Measurements from ENCODE around the gene LPIN1.
A peak's percentile ranks its signal among the peaks of the same experiment; 100 is the strongest.
"Not testable (repeated sequence)": the region's sequence is repeated elsewhere in the genome, so short reads cannot be mapped to it uniquely, and the experiment has no call there.

Gene LPIN1

GRCh38 chr2:11819235-11819729, 72.8 kb downstream of the LPIN1 start:
- Histone ChIP-seq H3K9me3 (ENCODE audit: severe bottlenecking) (no peaks in the 10 kb centered on the region), H3K4me1 (ENCODE audit: insufficient read depth, poor library complexity, severe bottlenecking) (peaks cover 9% of the 10 kb centered on the region), H3K36me3 (ENCODE audit: low read depth) (peaks cover 83% of the 10 kb centered on the region), H3K27ac (ENCODE audit: poor library complexity, severe bottlenecking) (no peak overlapping the region), H3K4me3 (ENCODE audit: severe bottlenecking) (no peak overlapping the region), H3K27me3 (ENCODE audit: insufficient read depth, poor library complexity, severe bottlenecking) (no peaks in the 10 kb centered on the region)
- ATAC-seq (ENCODE audit: low read depth) (no peak), DNase-seq (ENCODE audit: low spot score) (no peak)
- no peak for TF ChIP-seq CTCF (IDR thresholded peaks at IDR 0.05; ENCODE audit: poor library complexity, severe bottlenecking)

- no peak for ATAC-seq (ENCODE audit: low read depth)
- peaks cover 17% of the 10 kb centered on the region for H3K4me1 ChIP-seq (ENCODE audit: insufficient read depth, poor library complexity, severe bottlenecking)
These were observed 74.2 kb downstream of the LPIN1 start for GRCh38 chr2:11820650-11821049.

GRCh38 chr2:11821705-11822104, 75.3 kb downstream of the LPIN1 start:
- Histone ChIP-seq H3K27ac (ENCODE audit: poor library complexity, severe bottlenecking) (no peak overlapping the region), H3K4me3 (ENCODE audit: severe bottlenecking) (no peak overlapping the region), H3K4me1 (ENCODE audit: insufficient read depth, poor library complexity, severe bottlenecking) (peaks cover 17% of the 10 kb centered on the region), H3K36me3 (ENCODE audit: low read depth) (peaks cover 84% of the 10 kb centered on the region), H3K27me3 (ENCODE audit: insufficient read depth, poor library complexity, severe bottlenecking) (no peaks in the 10 kb centered on the region), H3K9me3 (ENCODE audit: severe bottlenecking) (no peaks in the 10 kb centered on the region)
- TF ChIP-seq CTCF (IDR thresholded peaks at IDR 0.05; ENCODE audit: poor library complexity, severe bottlenecking), result no peak
- no peak for DNase-seq (ENCODE audit: low spot score)
- no peak for ATAC-seq (ENCODE audit: low read depth)

More at GRCh38 chr2:11820650-11821049, 74.2 kb downstream of the LPIN1 start:
- Histone ChIP-seq H3K4me3 (ENCODE audit: severe bottlenecking) (no peak overlapping the region), H3K9me3 (ENCODE audit: severe bottlenecking) (no peaks in the 10 kb centered on the region), H3K27me3 (ENCODE audit: insufficient read depth, poor library complexity, severe bottlenecking) (no peaks in the 10 kb centered on the region), H3K36me3 (ENCODE audit: low read depth) (peaks cover 86% of the 10 kb centered on the region), H3K27ac (ENCODE audit: poor library complexity, severe bottlenecking) (no peak overlapping the region)
- no peak for DNase-seq (ENCODE audit: low spot score)
- TF ChIP-seq CTCF (IDR thresholded peaks at IDR 0.05; ENCODE audit: poor library complexity, severe bottlenecking), result no peak

- H3K27ac ChIP-seq (ENCODE audit: poor library complexity, severe bottlenecking), result not testable (repeated sequence)
- H3K4me1 ChIP-seq (ENCODE audit: insufficient read depth, poor library complexity, severe bottlenecking), result peaks cover 17% of the 10 kb centered on the region
- H3K36me3 ChIP-seq (ENCODE audit: low read depth), result peaks cover 84% of the 10 kb centered on the region
These were observed 75.9 kb downstream of the LPIN1 start for GRCh38 chr2:11822359-11822745.

GRCh38 chr2:11822746-11823451, 76.5 kb downstream of the LPIN1 start:
- H3K27me3 ChIP-seq (ENCODE audit: insufficient read depth, poor library complexity, severe bottlenecking), result no peaks in the 10 kb centered on the region
- peak; percentile 93 for ATAC-seq (ENCODE audit: low read depth)
- H3K36me3 ChIP-seq (ENCODE audit: low read depth), result peaks cover 83% of the 10 kb centered on the region
- H3K4me1 ChIP-seq (ENCODE audit: insufficient read depth, poor library complexity, severe bottlenecking), result peaks cover 17% of the 10 kb centered on the region
- no peak overlapping the region for H3K4me3 ChIP-seq (ENCODE audit: severe bottlenecking)
- no peak overlapping the region for H3K27ac ChIP-seq (ENCODE audit: poor library complexity, severe bottlenecking)
- H3K9me3 ChIP-seq (ENCODE audit: severe bottlenecking), result no peaks in the 10 kb centered on the region
- DNase-seq (ENCODE audit: low spot score), result no peak
- no peak for TF ChIP-seq CTCF (IDR thresholded peaks at IDR 0.05; ENCODE audit: poor library complexity, severe bottlenecking)

More at GRCh38 chr2:11822359-11822745, 75.9 kb downstream of the LPIN1 start:
- not testable (repeated sequence) for H3K27me3 ChIP-seq (ENCODE audit: insufficient read depth, poor library complexity, severe bottlenecking); H3K4me3 ChIP-seq (ENCODE audit: severe bottlenecking); ATAC-seq (ENCODE audit: low read depth); DNase-seq (ENCODE audit: low spot score); H3K9me3 ChIP-seq (ENCODE audit: severe bottlenecking)
